Inflammatory macrophage treated with lipopolysaccharide for 1 hour (primary cell): ENCODE results near the gene FCRLB.
"Not testable (repeated sequence)": the region's sequence is repeated elsewhere in the genome, so short reads cannot be mapped to it uniquely, and the experiment has no call there.

Experiments
- DNase-seq, 2 donors: peaks; one replicate each; pipeline ENCODE4 v3.0.0-alpha.2; 2020 to 2022

The FCRLB gene

GRCh38 chr1:161720422-161720821 lies 922 bp upstream of the FCRLB start:
- DNase-seq = peak; percentile 48 to 57

DNA sequence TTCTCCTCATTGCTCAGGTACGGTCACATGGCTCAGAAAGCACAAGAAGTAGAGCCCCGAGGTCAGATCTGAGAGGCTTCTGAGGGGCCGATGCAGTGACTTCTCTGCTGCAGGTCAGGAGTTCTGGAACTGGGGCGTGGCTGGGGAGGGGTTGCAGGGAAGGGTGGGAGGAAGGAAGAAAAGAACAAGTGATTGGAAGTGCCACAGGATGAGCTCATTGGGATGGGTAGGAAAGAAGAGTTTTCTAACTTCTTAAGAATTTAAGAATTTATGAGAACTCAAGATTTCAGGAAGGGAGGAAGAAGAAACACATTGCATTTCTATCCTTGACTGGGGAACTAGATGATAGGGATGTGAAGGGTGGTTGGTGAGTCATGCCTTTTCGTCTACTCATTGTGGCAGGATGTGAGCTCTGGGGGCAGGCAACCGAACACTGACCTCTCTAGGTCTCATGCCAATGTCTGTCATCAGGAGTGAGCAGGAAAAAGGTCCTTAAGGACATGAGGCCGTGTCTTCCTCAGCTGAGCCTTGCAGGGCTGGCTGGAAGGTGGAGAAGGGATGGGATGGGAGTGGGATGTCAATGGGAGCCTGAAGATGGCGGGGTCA lies 497 bp downstream of the FCRLB start:
- DNase-seq = peak; percentile 85 to 93

- no peak for DNase-seq
Measured at GRCh38 chr1:161722406-161722805, 1.1 kb downstream of the FCRLB start.

GRCh38 chr1:161723459-161724141 lies 2.3 kb downstream of the FCRLB start:
- no peak for DNase-seq

- DNase-seq = not testable (repeated sequence)
Measured at GRCh38 chr1:161725258-161725907, 4.0 kb downstream of the FCRLB start.

GRCh38 chr1:161725908-161726472 lies 4.6 kb downstream of the FCRLB start:
- DNase-seq = peak in 1 of 2 donors; percentile 37

DNA sequence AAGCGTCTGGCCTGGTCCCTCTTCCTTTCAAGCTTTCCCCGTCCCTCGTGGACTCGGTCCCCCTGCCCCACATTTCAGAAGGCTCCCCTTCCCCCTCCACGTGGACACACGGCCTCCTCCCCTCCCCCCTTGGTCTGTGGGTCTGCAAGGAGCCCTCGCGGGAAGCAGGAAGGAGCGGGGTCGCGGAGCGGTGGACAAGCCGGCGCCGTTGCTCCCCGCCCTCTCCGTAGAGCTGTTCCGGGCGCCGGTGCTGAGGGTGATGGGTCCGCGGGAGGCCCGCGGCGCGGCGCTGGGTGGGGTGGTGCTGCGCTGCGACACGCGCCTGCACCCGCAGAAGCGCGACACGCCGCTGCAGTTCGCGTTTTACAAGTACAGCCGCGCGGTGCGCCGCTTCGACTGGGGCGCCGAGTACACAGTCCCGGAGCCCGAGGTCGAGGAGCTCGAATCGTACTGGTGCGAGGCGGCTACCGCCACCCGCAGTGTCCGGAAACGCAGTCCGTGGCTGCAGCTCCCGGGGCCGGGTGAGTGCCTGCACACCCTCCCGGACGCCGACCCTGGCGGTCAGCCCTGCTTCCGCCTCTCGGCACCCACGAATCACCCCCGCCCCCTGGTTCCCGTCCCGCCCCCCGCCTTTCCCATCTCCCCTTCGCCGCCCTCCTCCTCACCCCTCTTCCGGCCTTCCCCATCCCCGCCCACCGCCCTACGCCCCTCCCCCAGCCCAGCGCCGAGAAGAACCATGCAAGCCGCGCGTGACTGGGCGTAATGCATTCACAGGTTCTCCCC lies 5.3 kb downstream of the FCRLB start:
- DNase-seq = peak; percentile 47 to 77

- peak; percentile 48 to 78 for DNase-seq
Measured at GRCh38 chr1:161727256-161727924, 6.0 kb downstream of the FCRLB start.

- peak; percentile 74 to 91 for DNase-seq
Measured at GRCh38 chr1:161728376-161729226, 7.3 kb downstream of the FCRLB start.

- DNase-seq = peak; percentile 69 to 74
Measured at GRCh38 chr1:161730050-161730564, 8.8 kb downstream of the FCRLB start.

GRCh38 chr1:161731241-161731640 lies 9.9 kb downstream of the FCRLB start:
- no peak for DNase-seq

DNA sequence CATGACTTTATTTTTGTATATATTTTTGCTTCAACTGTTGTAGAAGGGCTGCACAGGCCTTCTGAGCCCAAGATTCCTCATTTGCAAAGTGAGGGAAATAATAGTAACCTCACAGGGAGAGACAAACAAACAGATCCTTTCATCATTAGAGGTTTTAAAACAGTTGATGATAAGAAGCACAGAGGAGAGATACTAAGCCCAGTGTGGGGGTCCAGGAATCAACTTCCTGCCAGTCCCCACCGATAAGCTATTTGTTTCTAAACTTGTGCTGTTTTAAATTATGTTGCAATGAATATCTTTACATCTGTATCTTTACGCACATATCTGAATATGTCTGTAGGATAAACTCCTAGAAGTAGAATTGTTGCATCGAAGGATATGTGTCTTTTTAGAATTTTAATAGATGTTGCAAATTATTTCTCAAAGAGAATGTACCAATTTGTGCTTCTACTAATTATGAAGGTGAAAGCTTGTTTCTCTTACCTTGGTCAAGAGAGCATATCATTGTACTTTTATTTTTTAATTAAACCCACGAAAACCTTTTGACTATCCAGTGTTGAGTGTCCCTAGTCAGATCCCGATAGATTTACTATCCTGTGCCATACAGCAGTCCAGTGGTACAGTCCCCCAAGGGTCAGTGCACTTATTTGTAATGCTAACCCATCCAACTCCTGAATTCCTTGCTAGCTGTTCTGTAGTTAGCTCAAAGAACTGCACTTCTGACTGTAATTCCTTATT lies 10.8 kb downstream of the FCRLB start:
- DNase-seq = no peak

GRCh38 chr1:161733526-161733925 lies 12.2 kb downstream of the FCRLB start:
- DNase-seq = peak; percentile 88 to 95

DNA sequence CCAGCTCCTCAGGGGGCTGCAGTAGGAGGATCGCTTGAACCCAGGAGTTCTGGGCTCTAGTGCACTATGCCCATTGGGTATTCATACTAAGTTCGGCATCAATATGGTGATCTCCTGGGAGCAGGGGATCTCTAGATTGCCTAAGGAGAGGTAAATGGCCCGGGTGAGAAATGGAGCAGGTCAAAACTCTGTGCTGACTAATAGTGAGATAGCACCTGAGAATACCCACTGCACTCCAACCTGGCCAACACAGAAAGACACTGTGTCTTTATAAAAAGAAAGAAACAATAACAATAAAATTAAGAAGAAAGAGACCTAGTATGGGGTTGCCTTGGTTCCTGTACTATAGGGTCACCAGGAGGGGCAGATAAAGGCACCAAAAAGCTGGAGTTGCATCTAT lies 14.5 kb downstream of the FCRLB start:
- DNase-seq = no peak

DNA sequence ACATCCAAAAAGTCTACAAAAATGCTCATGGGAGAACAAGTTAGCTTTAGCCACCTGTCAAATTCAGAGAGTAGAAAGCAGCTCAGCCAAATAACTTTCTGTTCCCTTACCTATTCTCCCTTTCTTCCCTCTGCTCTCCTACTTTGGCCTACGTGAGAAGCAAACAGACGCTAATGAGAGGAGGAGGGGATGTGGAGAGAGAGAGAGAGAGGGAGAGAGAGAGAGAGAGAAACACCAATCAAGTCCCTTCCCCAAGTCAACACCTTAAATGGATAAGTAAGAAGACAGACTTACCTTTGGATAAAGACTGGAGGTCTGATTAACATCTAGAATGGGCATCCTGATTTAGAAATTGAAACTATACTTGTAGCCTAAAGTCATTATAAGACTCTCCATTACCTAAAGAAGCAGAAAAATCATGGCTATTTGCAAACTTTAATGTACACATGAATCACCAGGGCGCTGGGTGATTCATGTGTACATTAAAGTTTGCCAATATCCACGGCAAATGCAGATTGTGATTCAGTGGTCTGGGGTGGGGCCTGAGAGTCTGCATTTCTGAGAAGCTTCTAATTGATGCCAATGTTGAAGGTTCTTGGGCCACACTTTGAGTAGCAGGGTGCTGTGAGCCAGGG lies 15.1 kb downstream of the FCRLB start:
- peak; percentile 35 to 55 for DNase-seq

DNA sequence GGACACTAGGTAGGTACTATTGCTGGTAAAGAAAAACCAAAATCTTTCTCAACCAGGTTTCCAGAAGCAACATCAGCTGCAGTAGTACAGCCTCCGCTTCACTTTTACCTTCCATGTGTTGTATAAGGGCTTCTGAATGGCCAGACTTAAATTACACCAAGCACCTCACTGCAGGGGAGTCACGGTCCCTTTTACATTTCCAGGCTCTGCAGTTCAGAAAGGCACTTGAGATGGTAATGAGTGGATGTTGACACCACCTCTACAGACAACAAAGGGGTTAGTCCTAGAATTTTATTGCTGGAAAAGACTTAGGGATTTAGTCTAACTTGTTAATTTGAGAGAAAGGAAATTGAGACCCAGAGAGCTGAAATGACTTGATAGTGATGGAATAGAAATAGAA lies 16.3 kb downstream of the FCRLB start:
- DNase-seq = no peak

GRCh38 chr1:161738627-161739287 lies 17.4 kb downstream of the FCRLB start:
- peak; percentile 87 to 95 for DNase-seq

DNA sequence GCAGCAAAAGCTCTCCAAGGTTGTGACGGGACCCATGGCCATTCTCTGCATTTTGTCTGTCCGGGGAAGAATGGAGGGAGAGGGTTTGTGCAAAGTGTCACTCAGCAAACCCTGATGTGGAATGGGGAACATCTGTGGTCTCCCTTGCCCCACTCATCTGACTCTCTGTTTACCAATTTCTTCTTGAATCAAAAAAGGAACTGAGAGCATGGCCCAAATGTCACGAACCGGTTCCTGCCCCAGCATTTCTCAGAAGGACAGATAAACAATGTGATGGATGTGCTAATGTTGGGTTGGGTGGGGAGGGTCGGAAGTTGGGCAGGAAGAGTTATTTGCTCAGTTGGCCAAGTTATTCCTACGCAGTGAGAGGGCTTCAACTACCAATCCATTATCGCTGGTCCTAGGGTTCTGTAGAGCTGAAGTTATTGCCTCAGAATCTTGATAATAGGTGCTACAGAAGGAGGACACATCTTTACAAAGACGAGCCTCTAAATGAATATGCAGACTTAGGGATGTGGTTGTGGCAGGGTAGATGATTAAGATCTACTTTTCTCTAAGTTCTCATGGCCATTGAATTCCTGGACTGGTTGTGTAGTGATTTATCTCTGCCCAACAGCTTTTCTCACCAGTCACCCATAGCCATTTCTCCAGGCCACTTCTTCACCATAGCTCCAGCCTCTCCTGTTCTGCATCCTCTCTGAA lies 18.7 kb downstream of the FCRLB start:
- peak; percentile 60 to 76 for DNase-seq

DNA sequence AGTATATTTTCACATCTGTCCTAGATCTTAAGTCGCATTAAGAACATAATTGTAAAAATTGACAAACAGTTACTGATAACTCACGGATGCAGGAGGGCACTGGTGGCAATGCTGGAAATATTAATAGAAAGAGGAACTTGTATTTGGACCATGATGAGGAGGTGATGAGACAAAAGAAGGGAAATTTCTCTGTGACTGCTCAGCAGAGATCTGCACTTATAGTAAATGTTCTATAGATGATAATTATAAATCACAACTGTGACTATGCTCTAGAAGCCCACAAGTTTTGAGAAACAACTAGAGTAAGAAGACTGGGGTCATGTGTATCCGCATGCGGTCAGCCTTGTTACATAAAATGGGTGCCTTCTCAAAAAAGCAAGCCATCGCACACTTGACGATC lies 19.6 kb downstream of the FCRLB start:
- peak in 1 of 2 donors; percentile 43 for DNase-seq
